Activated CD4-positive, CD25-positive, alpha-beta regulatory T cell treated with anti-CD3 and anti-CD28 coated beads, Interleukin-2, amount 50 U/mL, for 16 hours (primary cell): ENCODE measurements around the gene PLXND1.
"Not testable (repeated sequence)": the region's sequence is repeated elsewhere in the genome, so short reads cannot be mapped to it uniquely, and the experiment has no call there.

Experiments
- DNase-seq: peaks from one replicate; pipeline ENCODE4 v3.0.0-alpha.2; 2020; ENCODE audit warnings: low read depth, low spot score

Gene PLXND1

DNA sequence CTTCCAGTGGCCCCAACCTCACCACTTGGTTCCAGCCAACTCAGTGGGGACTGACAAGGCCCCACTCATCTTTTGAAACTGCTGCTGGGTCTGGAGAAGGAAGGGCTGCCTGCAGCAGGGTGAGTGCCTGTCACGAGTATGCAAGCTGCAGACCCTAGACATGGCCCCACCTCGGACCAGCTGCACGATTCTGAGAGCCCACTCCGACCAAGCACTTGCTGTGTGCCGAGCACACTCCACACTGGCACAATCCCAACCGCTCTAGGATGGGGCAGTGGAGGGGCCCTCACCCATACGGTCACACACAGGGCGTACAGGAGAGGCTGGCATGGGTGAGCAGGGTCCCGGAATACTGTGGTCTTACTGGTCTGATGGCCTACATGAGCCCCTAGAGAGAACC is 8.0 kb upstream of the PLXND1 start:
- no peak for DNase-seq

- no peak for DNase-seq
These were observed 6.9 kb upstream of the PLXND1 start for GRCh38 chr3:129613367-129613740.

DNA sequence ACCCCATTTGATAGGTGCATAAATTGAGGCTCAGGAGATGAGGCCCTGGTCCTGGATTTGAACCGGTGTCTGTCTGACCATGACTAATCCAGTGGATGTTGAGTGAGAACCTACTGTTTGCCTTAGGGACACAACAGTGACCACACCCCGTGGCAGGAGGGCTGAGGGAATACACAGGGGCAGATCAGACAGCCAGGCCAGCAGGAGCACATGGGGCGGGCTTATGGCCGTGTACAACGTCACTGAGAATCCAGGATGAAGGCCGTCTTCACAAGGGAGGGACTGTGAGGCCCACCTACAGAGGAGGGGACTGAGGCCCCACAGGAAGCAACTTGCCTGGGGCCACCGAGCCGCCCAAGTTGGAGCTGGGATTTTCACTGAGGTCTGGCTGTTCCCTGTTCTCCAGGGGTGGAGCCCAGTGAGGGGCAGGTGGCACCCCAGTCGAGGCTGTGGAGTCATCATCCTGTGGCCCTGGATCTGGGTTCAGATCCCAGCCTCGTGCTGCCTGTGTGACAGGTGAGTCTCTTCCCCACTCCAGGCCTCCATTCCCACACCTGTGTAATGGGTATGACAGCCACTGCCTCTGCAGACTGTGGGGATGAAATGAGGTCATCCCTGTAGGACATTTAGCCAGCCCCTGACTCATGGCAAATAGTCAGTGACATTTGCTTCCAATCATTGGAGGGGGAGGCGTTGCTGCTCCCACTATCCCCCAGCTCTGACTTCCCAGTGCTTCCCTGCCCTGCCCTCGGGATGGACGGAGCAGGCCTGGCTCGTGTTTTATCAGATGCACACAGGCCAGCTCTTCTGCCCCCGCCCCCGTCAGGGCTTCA is 6.3 kb upstream of the PLXND1 start:
- no peak for DNase-seq

GRCh38 chr3:129611812-129612533 is 5.5 kb upstream of the PLXND1 start:
- no peak for DNase-seq

- DNase-seq: no peak
These were observed 4.9 kb upstream of the PLXND1 start for GRCh38 chr3:129611446-129611800.

DNA sequence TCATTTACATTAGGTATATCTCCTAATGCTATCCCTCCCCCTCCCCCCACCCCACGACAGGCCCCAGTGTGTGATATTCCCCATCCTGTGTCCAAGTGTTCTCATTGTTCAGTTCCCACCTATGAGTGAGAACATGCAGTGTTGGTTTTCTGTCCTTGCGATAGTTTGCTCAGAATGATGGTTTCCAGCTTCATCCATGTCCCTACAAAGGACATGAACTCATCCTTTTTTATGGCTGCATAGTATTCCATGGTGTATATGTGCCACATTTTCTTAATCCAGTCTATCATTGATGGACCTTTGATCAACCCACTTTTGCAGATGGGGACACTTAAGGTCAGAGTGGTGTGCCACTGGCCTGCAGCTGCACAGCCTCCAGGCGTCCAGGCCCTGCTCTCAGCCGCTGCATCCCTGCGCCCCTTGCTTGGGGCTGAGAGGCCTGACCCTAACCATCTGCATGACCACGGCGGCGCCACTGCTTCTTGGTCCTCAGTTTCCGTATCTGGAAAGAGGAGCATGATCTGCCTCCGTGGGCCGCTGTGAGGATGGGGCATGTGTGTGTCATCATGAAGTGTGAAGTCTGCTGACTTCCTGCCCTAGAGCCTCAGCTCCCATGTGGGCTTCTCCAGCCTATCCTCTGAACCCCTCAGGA is 4.4 kb upstream of the PLXND1 start:
- not testable (repeated sequence) for DNase-seq

- DNase-seq: no peak
These were observed 3.8 kb upstream of the PLXND1 start for GRCh38 chr3:129610276-129610675.

- no peak for DNase-seq
These were observed 3.2 kb upstream of the PLXND1 start for GRCh38 chr3:129609591-129610182.

- DNase-seq: no peak
These were observed 2.6 kb upstream of the PLXND1 start for GRCh38 chr3:129608936-129609590.

- no peak for DNase-seq
These were observed 1.8 kb upstream of the PLXND1 start for GRCh38 chr3:129608087-129608935.

- no peak for DNase-seq
These were observed 1.1 kb upstream of the PLXND1 start for GRCh38 chr3:129607391-129608068.

DNA sequence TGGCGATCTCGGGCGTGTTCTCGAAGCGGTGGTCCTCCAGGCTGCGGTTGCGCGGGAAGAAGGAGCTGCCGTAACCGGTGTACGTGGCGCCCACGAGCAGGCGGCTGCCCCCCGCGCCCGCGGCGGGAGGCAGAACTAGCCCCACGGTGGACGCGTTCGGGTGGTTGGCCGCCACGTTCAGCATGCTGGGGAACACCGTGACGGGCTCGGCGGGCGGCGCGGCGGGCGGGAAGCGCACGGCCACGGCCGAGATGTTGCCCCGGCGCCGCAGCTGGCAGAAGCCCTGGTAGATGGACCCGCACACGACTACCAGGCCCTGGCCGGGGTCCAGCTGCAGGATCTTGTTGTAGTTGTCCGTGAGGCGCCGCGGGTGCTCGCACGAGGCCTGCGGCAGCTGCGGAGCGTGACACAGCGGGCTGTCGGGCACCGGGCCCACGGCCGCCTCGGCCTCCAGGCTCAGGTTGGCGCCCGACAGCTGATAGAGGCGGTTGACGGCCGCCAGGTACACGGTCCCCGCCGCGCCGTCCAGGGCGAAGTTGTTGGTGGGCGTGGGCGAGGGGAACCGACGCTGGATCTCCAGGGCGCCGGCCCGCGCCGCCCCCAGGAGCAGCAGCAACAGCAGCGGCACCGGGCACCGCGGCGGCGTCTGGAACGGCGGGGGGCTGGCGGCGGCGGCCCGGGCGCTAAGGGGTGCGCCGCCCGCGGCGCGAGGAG is 397 bp downstream of the PLXND1 start:
- DNase-seq: no peak

DNA sequence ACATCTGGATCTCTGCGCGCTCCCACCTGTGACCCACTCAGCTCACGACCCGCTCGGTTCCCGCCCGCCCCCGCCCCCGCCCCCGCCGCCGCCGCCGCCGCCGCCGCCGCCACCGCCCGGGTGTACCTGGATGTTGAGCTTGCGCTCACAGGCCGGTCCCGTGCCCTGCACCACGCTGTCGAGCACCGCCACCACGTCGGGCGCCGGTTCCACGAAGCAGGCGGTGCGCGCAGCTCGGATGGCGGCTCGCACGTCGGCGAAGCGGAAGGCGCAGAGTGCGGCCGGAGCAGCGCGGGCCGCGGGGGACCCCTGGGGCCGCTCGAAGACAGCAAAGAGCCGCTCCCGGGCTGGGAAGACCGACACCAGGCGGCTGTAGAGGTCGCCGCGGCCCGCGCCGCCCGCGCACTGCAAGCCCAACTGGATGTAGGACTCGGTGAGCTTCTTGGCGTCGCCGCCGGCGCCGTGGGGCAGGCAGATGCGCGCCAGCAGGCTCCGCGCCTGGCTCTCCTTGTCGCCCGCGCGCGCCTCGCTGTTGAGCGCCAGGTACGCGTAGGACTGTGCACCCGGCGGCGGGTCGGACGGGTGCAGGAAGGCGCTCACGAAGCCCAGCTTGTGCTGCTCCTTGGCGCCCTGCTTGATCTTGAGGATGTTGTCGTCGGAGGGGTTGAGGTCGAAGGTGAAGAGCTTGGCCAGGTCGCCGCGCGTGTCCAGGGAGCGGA is 1.1 kb downstream of the PLXND1 start:
- DNase-seq: no peak

- no peak for DNase-seq
These were observed 1.7 kb downstream of the PLXND1 start for GRCh38 chr3:129604767-129605166.

- no peak for DNase-seq
These were observed 2.3 kb downstream of the PLXND1 start for GRCh38 chr3:129603991-129604749.

DNA sequence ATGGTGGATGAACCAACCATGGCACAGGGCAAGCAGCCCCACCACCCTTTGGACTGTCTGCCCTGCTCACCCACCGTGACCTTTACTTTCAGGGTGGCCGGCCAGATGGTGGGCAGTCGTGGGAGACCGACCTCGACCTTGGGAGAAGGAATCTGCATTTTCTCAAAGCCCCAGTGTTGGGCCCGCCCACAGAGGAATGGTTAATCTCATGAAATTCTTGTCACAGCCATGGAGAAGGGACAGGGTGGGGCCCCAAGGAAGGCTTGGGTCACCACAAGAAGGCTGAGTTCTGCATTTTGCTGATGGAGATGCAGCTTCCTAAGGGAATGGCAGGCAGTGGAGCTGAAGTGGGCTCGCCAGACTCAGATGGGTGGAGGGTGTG is 2.9 kb downstream of the PLXND1 start:
- DNase-seq: no peak

DNA sequence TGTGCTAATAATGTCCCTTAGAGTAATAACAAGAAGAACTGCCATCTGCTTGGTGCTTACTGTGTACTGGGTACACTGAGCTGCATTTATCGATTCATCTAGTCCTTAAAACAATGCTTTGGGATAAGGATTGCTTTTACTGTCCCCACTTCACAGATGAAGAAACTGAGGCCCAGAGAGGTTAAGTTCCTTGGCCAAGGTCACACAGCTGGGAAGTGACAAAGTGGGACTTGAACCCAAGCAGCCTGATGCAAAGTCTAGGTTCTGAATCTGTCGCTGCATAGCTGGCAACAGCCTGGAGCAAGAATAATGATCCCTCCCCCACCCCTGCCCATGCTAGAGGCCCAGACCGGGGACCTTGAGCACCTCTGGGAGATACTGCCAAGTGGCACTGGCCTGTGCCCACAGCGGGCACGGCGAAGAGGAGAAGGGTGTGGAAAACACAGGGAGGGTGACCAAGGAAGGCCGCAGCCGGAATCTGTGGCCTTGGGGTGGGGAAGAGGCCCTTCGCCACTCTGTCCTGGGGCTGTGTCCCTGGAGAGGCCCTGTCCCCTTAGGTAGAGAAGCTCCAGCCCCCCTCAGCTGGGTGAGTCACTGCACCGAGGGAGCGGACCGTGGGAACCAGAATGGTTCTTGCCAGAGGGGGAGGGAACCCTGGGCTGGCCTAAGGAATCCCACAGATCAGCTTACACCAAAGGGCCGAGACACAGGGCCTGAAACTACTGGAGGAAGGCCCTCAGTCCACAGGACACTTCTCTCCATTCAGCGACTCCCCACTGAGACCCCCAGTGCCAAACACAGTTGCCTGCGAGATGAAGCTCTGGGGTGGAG is 3.5 kb downstream of the PLXND1 start:
- no peak for DNase-seq
